H9 (cell line): Measurements from ENCODE around the gene GTF2E1. TPM values are rescaled to one million over a fixed set of nuclear protein-coding genes. Genes with fewer than 3 reads are reported as not detected.

Source experiments
- DNase-seq: peaks from one replicate; pipeline ENCODE4 v3.0.0-alpha.2; 2017
- H2AFZ ChIP-seq: one replicate; pipeline ENCODE4 v1.6.1; 2013; ENCODE audit warnings: mild to moderate bottlenecking, low read length, control low read depth, moderate library complexity
- H2AK5ac ChIP-seq: 2 replicates; pipeline ENCODE4 v1.6.1; 2013; ENCODE audit warnings: low read length, control low read depth, mixed read lengths; ENCODE audit not compliant: insufficient read length
- H2BK120ac ChIP-seq: one replicate; pipeline ENCODE4 v1.6.1; 2013; ENCODE audit warnings: low read depth, mild to moderate bottlenecking, low read length, control low read depth, inconsistent platforms; ENCODE audit not compliant: poor library complexity, severe bottlenecking
- H2BK12ac ChIP-seq: 2 replicates; pipeline ENCODE4 v1.6.1; 2013; ENCODE audit warnings: low read length, control low read depth, mixed read lengths, low read depth; ENCODE audit not compliant: insufficient read length
- H2BK15ac ChIP-seq: 2 replicates; pipeline ENCODE4 v1.6.1; 2013; ENCODE audit warnings: low read depth, low read length, control low read depth
- H2BK20ac ChIP-seq: one replicate; pipeline ENCODE4 v1.6.1; 2013; ENCODE audit warnings: low read depth, mild to moderate bottlenecking, low read length, control low read depth, inconsistent platforms; ENCODE audit not compliant: poor library complexity, severe bottlenecking
- H2BK5ac ChIP-seq: 2 replicates; pipeline ENCODE4 v1.6.1; 2013; ENCODE audit warnings: low read length, control low read depth, mixed read lengths; ENCODE audit not compliant: insufficient read length
- H3K14ac ChIP-seq: 2 replicates; pipeline ENCODE4 v1.6.1; 2013; ENCODE audit warnings: low read length, control low read depth; ENCODE audit not compliant: insufficient read depth
- H3K18ac ChIP-seq: 2 replicates; pipeline ENCODE4 v1.6.1; 2013; ENCODE audit warnings: low read depth, mild to moderate bottlenecking, mixed read lengths, low read length, control low read depth; ENCODE audit not compliant: insufficient read length
- H3K23ac ChIP-seq: 2 replicates; pipeline ENCODE4 v1.6.1; 2013; ENCODE audit warnings: low read length, control low read depth, mixed read lengths, low read depth; ENCODE audit not compliant: insufficient read length
- H3K23me2 ChIP-seq: 2 replicates; pipeline ENCODE4 v1.6.1; 2013; ENCODE audit warnings: low read depth, mild to moderate bottlenecking, mixed read lengths, low read length, control low read depth; ENCODE audit not compliant: insufficient read length, poor library complexity, severe bottlenecking
- H3K27ac ChIP-seq: 2 replicates; pipeline ENCODE4 v1.5.1; 2013; ENCODE audit warnings: low read length, control low read depth, mixed read lengths, low read depth; ENCODE audit not compliant: insufficient read length
- H3K27me3 ChIP-seq: 2 replicates; pipeline ENCODE4 v1.6.1; 2013; ENCODE audit warnings: low read length, control low read depth, inconsistent platforms; ENCODE audit not compliant: insufficient read depth
- H3K4ac ChIP-seq: 2 replicates; pipeline ENCODE4 v1.6.1; 2013; ENCODE audit warnings: low read depth, mild to moderate bottlenecking, control low read depth, inconsistent platforms, low read length, moderate library complexity
- H3K4me1 ChIP-seq: 2 replicates; pipeline ENCODE4 v1.6.1; 2013; ENCODE audit warnings: low read length, control low read depth, inconsistent platforms; ENCODE audit not compliant: insufficient read depth
- H3K4me2 ChIP-seq: 2 replicates; pipeline ENCODE4 v1.6.1; 2013; ENCODE audit warnings: low read length, control low read depth, mixed read lengths; ENCODE audit not compliant: insufficient read length, insufficient read depth
- H3K56ac ChIP-seq: 2 replicates; pipeline ENCODE4 v1.6.1; 2013; ENCODE audit warnings: low read depth, mild to moderate bottlenecking, mixed read lengths, low read length, control low read depth; ENCODE audit not compliant: insufficient read length
- H3K79me1 ChIP-seq: 2 replicates; pipeline ENCODE4 v1.6.1; 2013; ENCODE audit warnings: low read depth, mild to moderate bottlenecking, moderate library complexity, low read length, control low read depth, inconsistent platforms; ENCODE audit not compliant: insufficient read depth, poor library complexity, severe bottlenecking
- H3K79me2 ChIP-seq: 2 replicates; pipeline ENCODE4 v1.6.1; 2013; ENCODE audit warnings: low read length, control low read depth, inconsistent platforms; ENCODE audit not compliant: insufficient read depth
- H3K9ac ChIP-seq: 2 replicates; pipeline ENCODE4 v1.6.1; 2013; ENCODE audit warnings: low read length, control low read depth, mixed read lengths; ENCODE audit not compliant: insufficient read length; ENCODE audit errors: extremely low read depth
- H3K9me3 ChIP-seq: one replicate; pipeline ENCODE4 v1.6.1; 2013; ENCODE audit warnings: low read depth, low read length, inconsistent platforms; ENCODE audit not compliant: control insufficient read depth
- H3T11ph ChIP-seq: one replicate; pipeline ENCODE4 v1.6.1; 2013; ENCODE audit warnings: mild to moderate bottlenecking, low read length, control low read depth, inconsistent platforms
- H4K20me1 ChIP-seq: one replicate; pipeline ENCODE4 v1.6.1; 2013; ENCODE audit not compliant: control insufficient read depth, insufficient read length, insufficient read depth
- H4K5ac ChIP-seq: 2 replicates; pipeline ENCODE4 v1.6.1; 2013; ENCODE audit warnings: low read depth, mild to moderate bottlenecking, mixed read lengths, low read length, control low read depth; ENCODE audit not compliant: insufficient read length
- H4K8ac ChIP-seq: replicated peaks from 2 replicates; pipeline ENCODE4 v1.6.1; 2013; ENCODE audit warnings: low read length, control low read depth, mixed read lengths, low read depth; ENCODE audit not compliant: insufficient read length
- H4K91ac ChIP-seq: 2 replicates; pipeline ENCODE4 v1.6.1; 2013; ENCODE audit warnings: low read depth, mild to moderate bottlenecking, moderate library complexity, mixed read lengths, low read length, control low read depth; ENCODE audit not compliant: insufficient read length
- H3K27ac Mint-ChIP-seq, 3 experiments: 2 replicates in 2 of 3; 3 replicates in 1 of 3; pipeline ENCODE4 v1.8.0; 2020 to 2021; ENCODE audit warnings: mixed read lengths in 3 of 3, mild to moderate bottlenecking in 1 of 3, moderate library complexity in 1 of 3
- H3K27me3 Mint-ChIP-seq: 2 replicates; pipeline ENCODE4 v1.8.0; 2021; ENCODE audit warnings: low read depth, mild to moderate bottlenecking, moderate library complexity, mixed read lengths
- H3K36me3 Mint-ChIP-seq, 3 experiments: 2 replicates in 2 of 3; 3 replicates in 1 of 3; pipeline ENCODE4 v1.8.0; 2020 to 2021; ENCODE audit warnings: low read depth in 3 of 3, mixed read lengths in 3 of 3; ENCODE audit not compliant: insufficient read depth in 1 of 3
- H3K4me1 Mint-ChIP-seq, 2 experiments: 2 replicates each; pipeline ENCODE4 v1.8.0; 2020; ENCODE audit warnings: mixed read lengths in 2 of 2
- H3K4me3 Mint-ChIP-seq, 2 experiments: 2 replicates in 1 of 2; 3 replicates in 1 of 2; pipeline ENCODE4 v1.8.0; 2020 to 2021; ENCODE audit warnings: mild to moderate bottlenecking in 2 of 2, mixed read lengths in 2 of 2, moderate library complexity in 1 of 2
- H3K9me3 Mint-ChIP-seq, 2 experiments: 2 replicates in 1 of 2; 3 replicates in 1 of 2; pipeline ENCODE4 v1.8.0; 2020; ENCODE audit warnings: mild to moderate bottlenecking in 2 of 2, mixed read lengths in 2 of 2, moderate library complexity in 1 of 2
- WGBS: extraction: QIAGEN DNeasy Blood & Tissue Kit; methylation state at CpG from one replicate; pipeline ENCODE4 v1.1.7; 2013; ENCODE audit warnings: missing lambda C conversion rate, low lambda C conversion rate, mixed read lengths; ENCODE audit not compliant: insufficient read length; ENCODE audit errors: extremely low coverage; 5-methylcytosine and 5-hydroxymethylcytosine counted together
- total RNA-seq: library from RNA; stranded (reverse); gene quantifications from 2 replicates; pipeline ENCODE4 v1.2.1, GENCODE V29; 2021
- TF ChIP-seq, protein P1 (sequence below): fragments of 200-600 bp; sonication (generic); conservative IDR thresholded peaks from 3 replicates; pipeline ENCODE4 v1.8.0; 2021; ENCODE audit warnings: antibody characterized with exemption, mild to moderate bottlenecking

Gene GTF2E1
- total RNA-seq, 1 experiment from 2014 or later: 88.8 TPM

GRCh38 chr3:120801484-120801883, 58.9 kb downstream of the GTF2E1 start:
- Histone ChIP-seq H3T11ph (no peak overlapping the region), H2BK20ac (no peak overlapping the region), H3K23me2 (no peaks in the 10 kb centered on the region), H3K18ac (no peak overlapping the region), H3K4ac (no peak overlapping the region), H2BK120ac (no peak overlapping the region), H3K79me1 (no peaks in the 10 kb centered on the region), H3K56ac (no peak overlapping the region), H2BK12ac (no peak overlapping the region), H2BK5ac (no peak overlapping the region), H2BK15ac (no peak overlapping the region), H4K20me1 (no peaks in the 10 kb centered on the region), H3K27me3 (no peaks in the 10 kb centered on the region), H2AK5ac (no peak overlapping the region), H3K9ac (no peak overlapping the region), H4K8ac (no peak overlapping the region), H3K23ac (no peak overlapping the region), H3K4me2 (no peak overlapping the region), H3K9me3 (no peaks in the 10 kb centered on the region), H3K14ac (no peak overlapping the region), H3K79me2 (no peaks in the 10 kb centered on the region), H4K91ac (no peak overlapping the region), H4K5ac (no peak overlapping the region), H2AFZ (no peak overlapping the region), H3K4me1 (peaks cover 9% of the 10 kb centered on the region), H3K27ac (no peak overlapping the region)
- Mint-ChIP-seq H3K4me3 (no peak overlapping the region), H3K4me1 (peaks cover 10 to 21% of the 10 kb centered on the region in 2 experiments), H3K27me3 (no peaks in the 10 kb centered on the region), H3K9me3 (no peaks in the 10 kb centered on the region), H3K36me3 (no peaks in the 10 kb centered on the region), H3K27ac (no peak overlapping the region)
- no peak for DNase-seq
- TF ChIP-seq, protein P1, sequence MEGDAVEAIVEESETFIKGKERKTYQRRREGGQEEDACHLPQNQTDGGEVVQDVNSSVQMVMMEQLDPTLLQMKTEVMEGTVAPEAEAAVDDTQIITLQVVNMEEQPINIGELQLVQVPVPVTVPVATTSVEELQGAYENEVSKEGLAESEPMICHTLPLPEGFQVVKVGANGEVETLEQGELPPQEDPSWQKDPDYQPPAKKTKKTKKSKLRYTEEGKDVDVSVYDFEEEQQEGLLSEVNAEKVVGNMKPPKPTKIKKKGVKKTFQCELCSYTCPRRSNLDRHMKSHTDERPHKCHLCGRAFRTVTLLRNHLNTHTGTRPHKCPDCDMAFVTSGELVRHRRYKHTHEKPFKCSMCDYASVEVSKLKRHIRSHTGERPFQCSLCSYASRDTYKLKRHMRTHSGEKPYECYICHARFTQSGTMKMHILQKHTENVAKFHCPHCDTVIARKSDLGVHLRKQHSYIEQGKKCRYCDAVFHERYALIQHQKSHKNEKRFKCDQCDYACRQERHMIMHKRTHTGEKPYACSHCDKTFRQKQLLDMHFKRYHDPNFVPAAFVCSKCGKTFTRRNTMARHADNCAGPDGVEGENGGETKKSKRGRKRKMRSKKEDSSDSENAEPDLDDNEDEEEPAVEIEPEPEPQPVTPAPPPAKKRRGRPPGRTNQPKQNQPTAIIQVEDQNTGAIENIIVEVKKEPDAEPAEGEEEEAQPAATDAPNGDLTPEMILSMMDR: no peak
- no CpG with 5 or more reads among the region's 2 CpGs for WGBS
